ENCODE results near the gene ZDHHC11.
"Not testable (repeated sequence)": the region's sequence is repeated elsewhere in the genome, so short reads cannot be mapped to it uniquely, and the experiment has no call there.

ZDHHC11 gene

DNA sequence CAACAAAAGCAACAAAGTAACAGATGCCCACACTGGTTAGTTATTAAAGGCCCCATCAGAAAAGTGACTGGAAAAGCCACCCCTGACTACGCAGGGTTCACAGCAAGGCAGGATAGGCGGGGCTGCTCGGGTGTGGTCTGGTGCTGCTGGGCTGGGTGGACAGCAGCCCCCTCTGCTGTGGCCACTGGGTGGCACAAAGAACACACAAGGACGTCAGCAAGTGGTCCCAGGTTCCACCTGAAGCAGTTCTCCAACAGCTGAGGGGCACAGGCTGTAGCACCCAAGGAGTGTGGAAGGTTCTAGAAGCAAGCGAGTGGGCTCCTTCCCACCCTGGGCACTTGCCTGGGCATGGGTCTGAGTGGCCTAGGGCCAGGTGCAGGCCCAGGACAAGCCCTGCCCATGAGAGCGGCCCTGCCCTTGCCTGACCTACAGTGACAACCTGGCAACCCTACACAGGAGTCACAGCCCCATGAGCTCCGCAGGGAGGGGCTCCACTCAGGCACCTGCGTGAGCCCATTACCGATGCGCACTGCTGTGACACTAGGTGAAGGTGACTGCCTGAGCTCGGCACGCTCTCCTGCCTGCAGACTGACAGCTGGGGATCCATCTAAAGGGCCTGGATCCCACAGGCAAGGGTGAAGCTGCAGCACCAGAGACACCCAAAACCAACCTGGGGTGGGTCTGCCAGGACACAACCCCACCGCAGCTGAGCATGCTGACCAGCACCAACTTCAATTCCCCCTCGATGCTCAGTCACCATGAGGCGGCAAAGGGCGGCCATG is 33.8 kb upstream of the ZDHHC11 start:
- TF ChIP-seq, protein P1, sequence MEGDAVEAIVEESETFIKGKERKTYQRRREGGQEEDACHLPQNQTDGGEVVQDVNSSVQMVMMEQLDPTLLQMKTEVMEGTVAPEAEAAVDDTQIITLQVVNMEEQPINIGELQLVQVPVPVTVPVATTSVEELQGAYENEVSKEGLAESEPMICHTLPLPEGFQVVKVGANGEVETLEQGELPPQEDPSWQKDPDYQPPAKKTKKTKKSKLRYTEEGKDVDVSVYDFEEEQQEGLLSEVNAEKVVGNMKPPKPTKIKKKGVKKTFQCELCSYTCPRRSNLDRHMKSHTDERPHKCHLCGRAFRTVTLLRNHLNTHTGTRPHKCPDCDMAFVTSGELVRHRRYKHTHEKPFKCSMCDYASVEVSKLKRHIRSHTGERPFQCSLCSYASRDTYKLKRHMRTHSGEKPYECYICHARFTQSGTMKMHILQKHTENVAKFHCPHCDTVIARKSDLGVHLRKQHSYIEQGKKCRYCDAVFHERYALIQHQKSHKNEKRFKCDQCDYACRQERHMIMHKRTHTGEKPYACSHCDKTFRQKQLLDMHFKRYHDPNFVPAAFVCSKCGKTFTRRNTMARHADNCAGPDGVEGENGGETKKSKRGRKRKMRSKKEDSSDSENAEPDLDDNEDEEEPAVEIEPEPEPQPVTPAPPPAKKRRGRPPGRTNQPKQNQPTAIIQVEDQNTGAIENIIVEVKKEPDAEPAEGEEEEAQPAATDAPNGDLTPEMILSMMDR (IDR thresholded peaks at IDR 0.05; ENCODE audit: extremely low read depth, missing control alignments), result no peak
- no peak for DNase-seq (ENCODE audit: low spot score)

GRCh38 chr5:883475-884181 is 32.8 kb upstream of the ZDHHC11 start:
- TF ChIP-seq, protein P1 (IDR thresholded peaks at IDR 0.05; ENCODE audit: extremely low read depth, missing control alignments), result no peak
- DNase-seq (ENCODE audit: low spot score), result no peak

- no peak for DNase-seq (ENCODE audit: low spot score)
- TF ChIP-seq, protein P1 (IDR thresholded peaks at IDR 0.05; ENCODE audit: extremely low read depth, missing control alignments), result no peak
Observed at GRCh38 chr5:882253-883183, 31.7 kb upstream of the ZDHHC11 start.

DNA sequence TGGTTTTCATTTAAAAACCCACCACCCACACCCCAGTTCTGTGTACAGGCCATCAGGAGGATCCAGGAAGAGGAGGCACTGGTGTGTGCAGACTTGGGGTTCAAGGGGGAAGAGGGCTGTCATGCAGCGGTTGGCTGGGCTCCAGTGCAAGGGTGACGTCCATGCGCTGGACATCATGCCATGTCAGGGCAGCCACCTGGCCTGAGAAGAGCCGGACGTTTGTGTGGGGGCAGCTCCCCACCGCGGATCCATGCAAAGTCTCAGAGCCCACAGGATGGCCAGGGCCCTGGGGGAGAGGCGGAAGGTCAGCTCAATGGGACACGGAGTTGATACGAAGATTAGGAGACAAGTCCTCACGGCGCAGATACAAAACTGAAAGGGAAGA is 30.8 kb upstream of the ZDHHC11 start:
- DNase-seq (ENCODE audit: low spot score), result no peak
- TF ChIP-seq, protein P1 (IDR thresholded peaks at IDR 0.05; ENCODE audit: extremely low read depth, missing control alignments), result no peak

DNA sequence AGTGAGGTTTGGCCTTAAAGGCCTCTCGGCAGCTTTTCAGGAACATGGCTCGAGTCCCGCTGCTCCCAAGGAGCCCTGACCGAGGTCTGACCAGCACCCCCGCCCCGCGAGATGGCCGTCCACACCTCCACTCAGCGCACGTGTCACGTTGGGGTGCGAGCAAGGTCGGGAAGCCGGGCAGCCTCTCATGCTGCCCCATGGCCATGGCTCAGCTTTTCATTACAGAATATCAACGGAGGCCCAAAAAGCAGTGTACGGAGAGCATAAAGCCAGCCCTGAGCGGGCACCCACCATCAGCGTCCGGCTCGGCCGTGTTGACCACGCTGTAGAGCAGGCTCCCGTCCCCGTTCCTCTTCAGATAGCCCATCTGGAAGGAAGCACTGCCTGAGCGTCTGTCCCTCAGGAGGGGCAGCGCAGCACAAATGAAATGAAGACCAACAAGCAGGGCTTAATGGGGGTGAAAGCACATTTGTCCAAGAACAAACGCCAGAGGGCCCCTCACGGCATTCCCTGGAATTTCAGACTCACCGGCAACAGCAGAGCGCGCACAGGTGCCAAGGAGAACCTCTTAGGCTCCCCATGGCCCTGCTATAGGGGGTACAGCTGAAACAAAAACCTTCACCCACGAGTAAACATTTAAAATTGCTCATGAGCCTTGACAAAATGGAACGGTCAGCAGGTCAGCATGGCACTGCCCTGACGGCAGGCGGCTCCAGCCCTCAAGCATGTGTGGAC is 30.2 kb upstream of the ZDHHC11 start:
- DNase-seq (ENCODE audit: low spot score), result no peak
- TF ChIP-seq, protein P1 (IDR thresholded peaks at IDR 0.05; ENCODE audit: extremely low read depth, missing control alignments), result no peak

DNA sequence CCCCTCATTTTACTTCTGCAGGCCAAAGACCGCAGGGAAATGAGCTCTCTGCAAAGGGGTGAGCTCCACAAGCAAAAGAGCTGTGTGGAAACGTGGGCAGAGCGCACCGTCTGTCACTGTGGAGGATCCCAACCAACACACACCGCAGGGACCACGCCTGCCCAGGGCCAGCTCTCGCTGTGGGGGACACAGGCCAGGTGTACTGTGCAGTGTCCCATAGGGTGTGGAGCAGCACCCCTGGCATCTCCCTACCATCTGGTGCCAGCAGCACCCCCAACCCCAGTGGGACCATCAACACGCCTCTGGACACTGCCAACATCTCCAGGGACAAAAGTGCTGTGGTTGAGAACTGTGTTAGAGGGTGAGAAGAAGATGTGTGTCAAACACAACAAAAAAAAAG is 27.9 kb upstream of the ZDHHC11 start:
- DNase-seq (ENCODE audit: low spot score), result not testable (repeated sequence)

GRCh38 chr5:878125-878524 is 27.3 kb upstream of the ZDHHC11 start:
- TF ChIP-seq, protein P1 (IDR thresholded peaks at IDR 0.05; ENCODE audit: extremely low read depth, missing control alignments), result no peak
- DNase-seq (ENCODE audit: low spot score), result no peak
